LNCaP clone FGC (cell line): ENCODE measurements around the gene LRRC30.
"Not testable (repeated sequence)": the region's sequence is repeated elsewhere in the genome, so short reads cannot be mapped to it uniquely, and the experiment has no call there.

Experiments
- DNase-seq: peaks from one replicate; pipeline ENCODE4 v3.0.0-alpha.2; 2011; ENCODE audit warnings: low read depth
- H3K4me3 ChIP-seq: 2 replicates; pipeline ENCODE4 v1.5.1; 2011; ENCODE audit warnings: mild to moderate bottlenecking, low read depth, low read length, control low read depth
- TF ChIP-seq, protein P1 (sequence below): IDR thresholded peaks from 2 replicates; pipeline ENCODE4 v1.5.1; 2012; ENCODE audit warnings: mild to moderate bottlenecking; ENCODE audit not compliant: control insufficient read depth, insufficient read depth; ENCODE audit errors: extremely low read depth

The LRRC30 gene

GRCh38 chr18:7197854-7198253 lies 33.0 kb upstream of the LRRC30 start:
- TF ChIP-seq, protein P1, sequence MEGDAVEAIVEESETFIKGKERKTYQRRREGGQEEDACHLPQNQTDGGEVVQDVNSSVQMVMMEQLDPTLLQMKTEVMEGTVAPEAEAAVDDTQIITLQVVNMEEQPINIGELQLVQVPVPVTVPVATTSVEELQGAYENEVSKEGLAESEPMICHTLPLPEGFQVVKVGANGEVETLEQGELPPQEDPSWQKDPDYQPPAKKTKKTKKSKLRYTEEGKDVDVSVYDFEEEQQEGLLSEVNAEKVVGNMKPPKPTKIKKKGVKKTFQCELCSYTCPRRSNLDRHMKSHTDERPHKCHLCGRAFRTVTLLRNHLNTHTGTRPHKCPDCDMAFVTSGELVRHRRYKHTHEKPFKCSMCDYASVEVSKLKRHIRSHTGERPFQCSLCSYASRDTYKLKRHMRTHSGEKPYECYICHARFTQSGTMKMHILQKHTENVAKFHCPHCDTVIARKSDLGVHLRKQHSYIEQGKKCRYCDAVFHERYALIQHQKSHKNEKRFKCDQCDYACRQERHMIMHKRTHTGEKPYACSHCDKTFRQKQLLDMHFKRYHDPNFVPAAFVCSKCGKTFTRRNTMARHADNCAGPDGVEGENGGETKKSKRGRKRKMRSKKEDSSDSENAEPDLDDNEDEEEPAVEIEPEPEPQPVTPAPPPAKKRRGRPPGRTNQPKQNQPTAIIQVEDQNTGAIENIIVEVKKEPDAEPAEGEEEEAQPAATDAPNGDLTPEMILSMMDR, result no peak

GRCh38 chr18:7198326-7198725 lies 32.6 kb upstream of the LRRC30 start:
- TF ChIP-seq, protein P1, result no peak
- DNase-seq, result no peak
- no peak overlapping the region for H3K4me3 ChIP-seq

More at GRCh38 chr18:7197854-7198253, 33.0 kb upstream of the LRRC30 start:
- H3K4me3 ChIP-seq, result no peak overlapping the region
- DNase-seq, result no peak

- no peak overlapping the region for H3K4me3 ChIP-seq
- no peak for DNase-seq
- TF ChIP-seq, protein P1, result no peak
Measured at GRCh38 chr18:7201096-7201495, 29.8 kb upstream of the LRRC30 start.

GRCh38 chr18:7202169-7202568 lies 28.7 kb upstream of the LRRC30 start:
- no peak for DNase-seq
- H3K4me3 ChIP-seq, result no peak overlapping the region
- TF ChIP-seq, protein P1, result no peak

- not testable (repeated sequence) for H3K4me3 ChIP-seq
Measured at GRCh38 chr18:7203601-7204000, 27.3 kb upstream of the LRRC30 start.

GRCh38 chr18:7205346-7205745 lies 25.5 kb upstream of the LRRC30 start:
- no peak for DNase-seq
- TF ChIP-seq, protein P1, result no peak
- no peak overlapping the region for H3K4me3 ChIP-seq

More at GRCh38 chr18:7203601-7204000, 27.3 kb upstream of the LRRC30 start:
- DNase-seq, result not testable (repeated sequence)

- TF ChIP-seq, protein P1, result no peak
- no peak for DNase-seq
- no peak overlapping the region for H3K4me3 ChIP-seq
Measured at GRCh38 chr18:7206217-7206616, 24.7 kb upstream of the LRRC30 start.

GRCh38 chr18:7207366-7207915 lies 23.4 kb upstream of the LRRC30 start:
- no peak overlapping the region for H3K4me3 ChIP-seq
- TF ChIP-seq, protein P1, result no peak
- DNase-seq, result no peak
